ENCODE measurements around the gene HOXD13. TPM values are rescaled to one million over a fixed set of nuclear protein-coding genes. Genes with fewer than 3 reads are reported as not detected.

Gene HOXD13
- total RNA-seq, 1 experiment from 2014 or later = not detected

- no peak for TF ChIP-seq CTCF (IDR thresholded peaks at IDR 0.05; ENCODE audit: unreplicated experiment)
- Mint-ChIP-seq H3K4me1 (ENCODE audit: low read depth, unreplicated experiment) (peaks cover 9% of the 10 kb centered on the region), H3K36me3 (ENCODE audit: insufficient read depth, unreplicated experiment) (no peaks in the 10 kb centered on the region), H3K27ac (ENCODE audit: unreplicated experiment) (no peak overlapping the region), H3K9me3 (ENCODE audit: low read depth, unreplicated experiment) (no peaks in the 10 kb centered on the region), H3K4me3 (ENCODE audit: low read depth, unreplicated experiment) (no peak overlapping the region), H3K27me3 (ENCODE audit: unreplicated experiment) (peaks cover 71% of the 10 kb centered on the region)
- no peak for DNase-seq
- no TSS peak for BruUV-seq (replicated peaks)
- intact Hi-C loops (cut with micrococcal nuclease; ENCODE audit: unreplicated experiment) = no loop called here
- CTCF ChIA-PET = interaction anchor here (1.3 kb wide), 1 partner anchor 322 kb away, joined by 7 read pairs; no protein-coding TSS in a partner anchor
These were observed 18.1 kb downstream of the HOXD13 start for GRCh38 chr2:176110415-176111308.

- DNase-seq = no peak
- TF ChIP-seq CTCF (IDR thresholded peaks at IDR 0.05; ENCODE audit: unreplicated experiment) = no peak
- intact Hi-C loops (cut with micrococcal nuclease; ENCODE audit: unreplicated experiment) = no loop called here
- Mint-ChIP-seq H3K9me3 (ENCODE audit: low read depth, unreplicated experiment) (no peaks in the 10 kb centered on the region), H3K27ac (ENCODE audit: unreplicated experiment) (no peak overlapping the region), H3K27me3 (ENCODE audit: unreplicated experiment) (peaks cover 71% of the 10 kb centered on the region), H3K4me3 (ENCODE audit: low read depth, unreplicated experiment) (no peak overlapping the region), H3K36me3 (ENCODE audit: insufficient read depth, unreplicated experiment) (no peaks in the 10 kb centered on the region), H3K4me1 (ENCODE audit: low read depth, unreplicated experiment) (peaks cover 3% of the 10 kb centered on the region)
- no TSS peak for BruUV-seq (replicated peaks)
- CTCF ChIA-PET = interaction anchor here (1.3 kb wide), 1 partner anchor 323 kb away, joined by 7 read pairs; no protein-coding TSS in a partner anchor
These were observed 18.8 kb downstream of the HOXD13 start for GRCh38 chr2:176111309-176111663.

- TF ChIP-seq CTCF (IDR thresholded peaks at IDR 0.05; ENCODE audit: unreplicated experiment) = no peak
- BruUV-seq (replicated peaks) = no TSS peak
- no peak for DNase-seq
- CTCF ChIA-PET = interaction anchor here (1.3 kb wide), 1 partner anchor 324 kb away, joined by 7 read pairs; no protein-coding TSS in a partner anchor
- Mint-ChIP-seq H3K27ac (ENCODE audit: unreplicated experiment) (no peak overlapping the region), H3K4me1 (ENCODE audit: low read depth, unreplicated experiment) (no peaks in the 10 kb centered on the region), H3K9me3 (ENCODE audit: low read depth, unreplicated experiment) (no peaks in the 10 kb centered on the region), H3K36me3 (ENCODE audit: insufficient read depth, unreplicated experiment) (no peaks in the 10 kb centered on the region), H3K27me3 (ENCODE audit: unreplicated experiment) (peaks cover 71% of the 10 kb centered on the region), H3K4me3 (ENCODE audit: low read depth, unreplicated experiment) (no peak overlapping the region)
- intact Hi-C loops (cut with micrococcal nuclease; ENCODE audit: unreplicated experiment) = no loop called here
These were observed 19.4 kb downstream of the HOXD13 start for GRCh38 chr2:176111846-176112374.

GRCh38 chr2:176112375-176113302, 20.1 kb downstream of the HOXD13 start:
- Mint-ChIP-seq H3K36me3 (ENCODE audit: insufficient read depth, unreplicated experiment) (no peaks in the 10 kb centered on the region), H3K4me3 (ENCODE audit: low read depth, unreplicated experiment) (no peak overlapping the region), H3K4me1 (ENCODE audit: low read depth, unreplicated experiment) (no peaks in the 10 kb centered on the region), H3K27ac (ENCODE audit: unreplicated experiment) (no peak overlapping the region), H3K27me3 (ENCODE audit: unreplicated experiment) (peaks cover 78% of the 10 kb centered on the region), H3K9me3 (ENCODE audit: low read depth, unreplicated experiment) (no peaks in the 10 kb centered on the region)
- TF ChIP-seq CTCF (IDR thresholded peaks at IDR 0.05; ENCODE audit: unreplicated experiment) = no peak
- intact Hi-C loops (cut with micrococcal nuclease; ENCODE audit: unreplicated experiment) = no loop called here
- no peak for DNase-seq
- BruUV-seq (replicated peaks) = no TSS peak
- CTCF ChIA-PET = no interaction called here
